ENCODE data around the gene ANKDD1A. TPM values are rescaled to one million over a fixed set of nuclear protein-coding genes. Genes with fewer than 3 reads are reported as not detected.

The ANKDD1A gene
- total RNA-seq, 1 donor from 2014 or later, result 4.6 TPM

DNA sequence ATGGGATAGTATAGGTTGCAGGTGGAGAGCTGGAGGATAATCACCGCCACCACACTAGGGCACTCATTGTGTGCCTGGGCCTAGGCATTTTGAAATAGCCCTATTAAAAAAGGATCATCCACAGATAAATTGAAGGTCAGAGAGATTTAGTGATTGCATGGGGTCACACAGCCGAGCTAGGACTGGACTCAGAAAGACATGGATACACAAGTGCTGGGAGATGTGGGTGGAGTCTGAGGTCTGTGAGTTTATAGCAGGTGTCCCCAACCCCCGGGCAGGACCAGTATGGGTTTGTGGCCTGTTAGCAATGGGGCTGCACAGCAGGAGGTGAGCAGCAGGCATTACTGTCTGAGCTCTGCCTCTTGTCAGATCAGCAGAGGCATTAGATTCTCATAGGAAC is 5.3 kb upstream of the ANKDD1A start:
- Mint-ChIP-seq H3K4me3 (no peak overlapping the region), H3K36me3 (ENCODE audit: low read depth) (peaks cover 4% of the 10 kb centered on the region), H3K9me3 (peaks cover 7% of the 10 kb centered on the region), H3K27ac (ENCODE audit: unreplicated experiment) (no peak overlapping the region), H3K4me1 (peaks cover 26% of the 10 kb centered on the region), H3K27me3 (ENCODE audit: low read depth) (peaks cover 8% of the 10 kb centered on the region)
- TF ChIP-seq, protein P1, sequence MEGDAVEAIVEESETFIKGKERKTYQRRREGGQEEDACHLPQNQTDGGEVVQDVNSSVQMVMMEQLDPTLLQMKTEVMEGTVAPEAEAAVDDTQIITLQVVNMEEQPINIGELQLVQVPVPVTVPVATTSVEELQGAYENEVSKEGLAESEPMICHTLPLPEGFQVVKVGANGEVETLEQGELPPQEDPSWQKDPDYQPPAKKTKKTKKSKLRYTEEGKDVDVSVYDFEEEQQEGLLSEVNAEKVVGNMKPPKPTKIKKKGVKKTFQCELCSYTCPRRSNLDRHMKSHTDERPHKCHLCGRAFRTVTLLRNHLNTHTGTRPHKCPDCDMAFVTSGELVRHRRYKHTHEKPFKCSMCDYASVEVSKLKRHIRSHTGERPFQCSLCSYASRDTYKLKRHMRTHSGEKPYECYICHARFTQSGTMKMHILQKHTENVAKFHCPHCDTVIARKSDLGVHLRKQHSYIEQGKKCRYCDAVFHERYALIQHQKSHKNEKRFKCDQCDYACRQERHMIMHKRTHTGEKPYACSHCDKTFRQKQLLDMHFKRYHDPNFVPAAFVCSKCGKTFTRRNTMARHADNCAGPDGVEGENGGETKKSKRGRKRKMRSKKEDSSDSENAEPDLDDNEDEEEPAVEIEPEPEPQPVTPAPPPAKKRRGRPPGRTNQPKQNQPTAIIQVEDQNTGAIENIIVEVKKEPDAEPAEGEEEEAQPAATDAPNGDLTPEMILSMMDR (conservative IDR thresholded peaks at IDR 0.05), result no peak
- no peak for DNase-seq (ENCODE audit: low read depth, low spot score)

DNA sequence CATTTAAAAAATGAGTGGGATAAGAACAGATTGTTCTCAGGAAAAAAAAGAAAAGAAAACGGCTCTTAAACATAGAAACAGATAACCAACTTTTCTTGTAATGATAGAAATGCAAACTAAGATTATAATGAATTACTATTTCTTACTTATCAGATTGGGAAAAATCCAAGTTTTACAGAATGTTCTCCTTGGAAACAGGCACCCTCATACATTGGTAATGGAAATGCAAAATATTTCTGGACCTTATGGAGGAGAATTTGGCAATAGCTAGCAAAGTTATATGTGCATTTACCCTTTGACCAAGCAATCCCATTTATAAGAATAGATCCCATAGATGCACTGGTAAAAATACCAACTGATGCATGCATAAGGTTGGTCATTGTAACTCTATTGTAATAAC is 3.7 kb upstream of the ANKDD1A start:
- peaks cover 19% of the 10 kb centered on the region for H3K27me3 Mint-ChIP-seq (ENCODE audit: low read depth)
- peaks cover 7% of the 10 kb centered on the region for H3K9me3 Mint-ChIP-seq
- no peak overlapping the region for H3K27ac Mint-ChIP-seq (ENCODE audit: unreplicated experiment)
- H3K36me3 Mint-ChIP-seq (ENCODE audit: low read depth), result peaks cover 4% of the 10 kb centered on the region
- peak overlapping the region; percentile 31 for H3K4me3 Mint-ChIP-seq
- no peak for DNase-seq (ENCODE audit: low read depth, low spot score)
- peaks cover 37% of the 10 kb centered on the region for H3K4me1 Mint-ChIP-seq
- TF ChIP-seq, protein P1 (conservative IDR thresholded peaks at IDR 0.05), result no peak

DNA sequence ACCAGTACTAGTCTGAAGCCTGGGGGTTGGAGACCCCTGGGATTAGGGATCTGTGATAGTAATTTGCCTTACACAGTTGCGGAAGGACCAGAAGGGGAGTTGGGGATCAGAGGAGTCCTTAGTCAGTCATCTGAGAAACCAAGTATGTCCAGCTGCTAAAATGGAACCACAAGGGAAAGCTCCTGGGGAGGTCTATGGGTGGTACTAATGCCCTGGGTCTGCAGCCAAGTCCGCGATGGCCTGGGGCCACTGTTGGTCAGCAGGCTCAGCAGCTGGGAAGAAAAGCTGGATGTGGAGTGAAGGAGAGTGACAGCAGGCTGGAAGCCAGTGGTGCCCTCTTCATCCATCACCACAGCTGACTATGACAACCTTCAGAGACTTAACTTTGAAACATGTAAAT is 2.2 kb upstream of the ANKDD1A start:
- Mint-ChIP-seq H3K27me3 (ENCODE audit: low read depth) (peaks cover 21% of the 10 kb centered on the region), H3K4me3 (peak overlapping the region; percentile 66), H3K36me3 (ENCODE audit: low read depth) (peaks cover 4% of the 10 kb centered on the region)

DNA sequence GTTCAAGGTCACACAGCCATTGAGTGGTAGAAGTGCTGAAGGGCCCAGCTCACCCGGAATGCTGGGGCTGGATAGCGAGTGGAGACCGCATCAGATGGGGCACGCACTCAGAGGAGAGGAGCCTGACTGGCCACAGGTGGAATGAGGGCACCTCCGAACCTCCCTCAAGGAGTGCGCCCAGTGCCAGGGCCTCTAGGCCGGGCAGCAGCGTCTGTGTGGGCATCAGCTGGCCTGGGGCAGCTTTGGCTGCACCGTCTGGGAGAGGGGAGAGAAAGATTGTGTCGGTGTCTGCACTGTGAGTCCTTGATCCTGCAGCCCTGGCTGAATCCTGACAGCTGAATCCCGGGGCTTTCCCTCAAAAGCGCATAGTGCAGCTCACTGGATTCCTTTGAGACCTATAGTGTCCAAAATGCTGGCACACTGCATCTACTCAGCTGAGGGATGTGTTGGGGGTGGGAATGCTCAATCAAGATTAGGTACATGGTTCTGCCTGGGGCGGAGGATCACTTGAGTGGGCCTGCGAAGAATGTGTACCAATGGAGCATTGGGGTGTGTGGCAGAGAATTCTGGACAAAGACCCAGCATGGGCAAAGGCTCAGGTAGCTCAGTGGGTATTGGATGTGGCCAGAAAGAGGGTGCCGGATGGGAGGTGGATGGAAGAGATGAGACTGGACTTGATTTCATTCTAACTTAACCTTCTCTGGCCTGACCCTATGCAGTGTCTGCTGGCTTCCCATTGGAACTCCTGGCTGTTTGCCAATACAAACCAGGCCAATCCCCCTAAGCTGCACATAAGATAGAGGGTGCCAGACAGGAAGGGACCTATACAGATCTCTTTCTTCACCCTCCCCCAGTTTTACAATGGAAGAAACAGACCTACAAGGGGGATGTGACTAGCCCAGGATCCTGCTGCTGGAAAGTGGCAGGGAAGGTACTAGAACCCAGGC is 950 bp downstream of the ANKDD1A start:
- DNase-seq (ENCODE audit: low read depth, low spot score), result no peak
- TF ChIP-seq, protein P1 (conservative IDR thresholded peaks at IDR 0.05), result no peak
- Mint-ChIP-seq H3K27me3 (ENCODE audit: low read depth) (peaks cover 21% of the 10 kb centered on the region), H3K36me3 (ENCODE audit: low read depth) (no peaks in the 10 kb centered on the region), H3K4me1 (peaks cover 41% of the 10 kb centered on the region), H3K4me3 (peak overlapping the region; percentile 76), H3K27ac (ENCODE audit: unreplicated experiment) (no peak overlapping the region), H3K9me3 (no peaks in the 10 kb centered on the region)

More for the DNA sequence above, 2.2 kb upstream of the ANKDD1A start:
- Mint-ChIP-seq H3K27ac (ENCODE audit: unreplicated experiment) (no peak overlapping the region), H3K9me3 (peaks cover 7% of the 10 kb centered on the region), H3K4me1 (peaks cover 32% of the 10 kb centered on the region)
- no peak for DNase-seq (ENCODE audit: low read depth, low spot score)
- TF ChIP-seq, protein P1 (conservative IDR thresholded peaks at IDR 0.05), result no peak

DNA sequence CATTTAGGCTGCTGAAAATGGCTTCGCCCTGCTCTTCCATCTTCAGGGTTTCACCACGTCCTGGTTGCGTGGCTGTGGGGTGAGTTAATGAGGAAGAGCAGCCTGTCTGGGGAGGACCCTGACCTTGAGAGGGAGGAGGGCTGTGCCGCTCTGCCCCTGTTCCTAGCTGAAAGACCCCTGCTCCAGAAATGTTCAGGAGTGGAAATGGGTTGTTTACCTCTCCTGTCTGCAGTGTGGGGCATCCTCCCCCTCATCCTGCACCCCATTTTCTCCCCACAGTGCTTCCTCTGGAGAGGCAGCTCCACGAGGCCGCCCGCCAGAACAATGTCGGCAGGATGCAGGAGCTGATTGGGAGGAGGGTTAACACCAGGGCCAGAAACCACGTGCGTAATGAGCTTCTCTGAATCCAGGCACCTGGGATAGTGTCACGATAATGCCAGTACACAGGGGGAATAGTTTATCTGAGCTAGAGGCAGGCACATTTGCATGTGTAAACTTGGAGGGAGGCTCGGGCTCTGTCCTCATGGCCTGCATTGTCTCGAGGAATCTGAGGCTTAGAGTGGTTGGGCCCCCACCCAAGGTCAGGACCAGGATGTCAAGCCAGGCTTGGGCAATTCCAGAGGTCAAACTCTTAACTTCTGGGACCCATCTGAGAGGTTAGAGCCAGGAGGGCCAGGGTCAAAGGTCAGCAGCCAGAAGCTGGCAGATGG is 4.0 kb downstream of the ANKDD1A start:
- DNase-seq (ENCODE audit: low read depth, low spot score), result no peak
- peaks cover 35% of the 10 kb centered on the region for H3K4me1 Mint-ChIP-seq
- H3K36me3 Mint-ChIP-seq (ENCODE audit: low read depth), result no peaks in the 10 kb centered on the region
- no peak overlapping the region for H3K4me3 Mint-ChIP-seq
- H3K9me3 Mint-ChIP-seq, result no peaks in the 10 kb centered on the region
- H3K27ac Mint-ChIP-seq (ENCODE audit: unreplicated experiment), result no peak overlapping the region
- H3K27me3 Mint-ChIP-seq (ENCODE audit: low read depth), result peaks cover 21% of the 10 kb centered on the region
- TF ChIP-seq, protein P1 (conservative IDR thresholded peaks at IDR 0.05), result no peak
